Epithelial cell of esophagus (primary cell): Measurements from ENCODE around the gene TSHZ2.
A peak's percentile ranks its signal among the peaks of the same experiment; 100 is the strongest.

Experiments used
- DNase-seq: peaks from one replicate; pipeline ENCODE4 v3.0.0; 2010; ENCODE audit warnings: low read depth
- H3K4me3 ChIP-seq: 2 replicates; pipeline ENCODE4 v1.5.1; 2011; ENCODE audit warnings: mild to moderate bottlenecking, low read length, control low read depth
- TF ChIP-seq, protein P1 (sequence below): IDR thresholded peaks from 2 replicates; pipeline ENCODE4 v1.5.1; 2011; ENCODE audit warnings: low read depth, mild to moderate bottlenecking, low read length, control low read depth, inconsistent platforms; ENCODE audit not compliant: insufficient read depth; ENCODE audit errors: missing control alignments

Gene TSHZ2

DNA sequence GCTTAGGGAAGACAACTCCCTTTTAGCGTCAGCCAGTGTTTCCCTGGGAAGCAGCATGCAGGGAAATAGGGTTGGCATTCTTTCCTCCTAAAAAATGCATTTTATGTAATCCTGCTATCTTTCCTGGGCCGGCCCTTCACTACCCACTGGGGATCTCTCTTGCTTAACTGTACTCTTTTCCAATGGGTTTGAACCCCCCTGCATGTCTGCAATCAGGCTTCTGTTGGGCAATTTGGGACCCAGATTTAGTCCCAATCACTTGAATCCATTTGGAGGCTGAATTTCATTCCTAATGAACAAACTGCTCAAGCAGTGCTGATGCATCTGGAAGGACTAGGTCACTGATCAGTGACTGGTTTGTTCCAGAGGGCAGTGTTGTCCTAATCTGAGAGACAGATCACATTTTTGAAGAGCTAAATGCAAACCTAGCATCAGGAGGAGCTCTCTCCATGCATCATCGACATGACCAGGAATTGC is 152.0 kb downstream of the TSHZ2 start:
- no peak overlapping the region for H3K4me3 ChIP-seq
- DNase-seq: no peak
- TF ChIP-seq, protein P1, sequence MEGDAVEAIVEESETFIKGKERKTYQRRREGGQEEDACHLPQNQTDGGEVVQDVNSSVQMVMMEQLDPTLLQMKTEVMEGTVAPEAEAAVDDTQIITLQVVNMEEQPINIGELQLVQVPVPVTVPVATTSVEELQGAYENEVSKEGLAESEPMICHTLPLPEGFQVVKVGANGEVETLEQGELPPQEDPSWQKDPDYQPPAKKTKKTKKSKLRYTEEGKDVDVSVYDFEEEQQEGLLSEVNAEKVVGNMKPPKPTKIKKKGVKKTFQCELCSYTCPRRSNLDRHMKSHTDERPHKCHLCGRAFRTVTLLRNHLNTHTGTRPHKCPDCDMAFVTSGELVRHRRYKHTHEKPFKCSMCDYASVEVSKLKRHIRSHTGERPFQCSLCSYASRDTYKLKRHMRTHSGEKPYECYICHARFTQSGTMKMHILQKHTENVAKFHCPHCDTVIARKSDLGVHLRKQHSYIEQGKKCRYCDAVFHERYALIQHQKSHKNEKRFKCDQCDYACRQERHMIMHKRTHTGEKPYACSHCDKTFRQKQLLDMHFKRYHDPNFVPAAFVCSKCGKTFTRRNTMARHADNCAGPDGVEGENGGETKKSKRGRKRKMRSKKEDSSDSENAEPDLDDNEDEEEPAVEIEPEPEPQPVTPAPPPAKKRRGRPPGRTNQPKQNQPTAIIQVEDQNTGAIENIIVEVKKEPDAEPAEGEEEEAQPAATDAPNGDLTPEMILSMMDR: no peak

DNA sequence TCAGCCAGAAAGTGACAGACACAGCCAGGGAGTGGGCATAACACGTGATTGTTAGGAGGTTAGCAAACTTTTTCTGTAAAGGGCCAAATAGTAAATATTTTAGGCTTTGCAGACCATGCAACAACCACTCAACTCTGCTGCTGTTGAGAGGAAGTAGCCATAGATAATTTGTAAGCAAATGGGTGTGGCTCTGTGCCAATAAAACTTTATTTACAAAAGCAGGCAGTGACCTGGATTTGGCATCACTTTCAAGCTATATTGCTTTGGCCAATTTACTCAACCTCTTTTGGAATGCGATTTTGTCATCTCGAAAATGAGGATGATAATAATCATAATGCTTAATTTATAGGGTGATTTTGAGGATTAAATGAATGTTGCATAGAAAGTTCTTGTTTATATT is 152.6 kb downstream of the TSHZ2 start:
- DNase-seq: no peak
- TF ChIP-seq, protein P1: no peak
- H3K4me3 ChIP-seq: no peak overlapping the region

DNA sequence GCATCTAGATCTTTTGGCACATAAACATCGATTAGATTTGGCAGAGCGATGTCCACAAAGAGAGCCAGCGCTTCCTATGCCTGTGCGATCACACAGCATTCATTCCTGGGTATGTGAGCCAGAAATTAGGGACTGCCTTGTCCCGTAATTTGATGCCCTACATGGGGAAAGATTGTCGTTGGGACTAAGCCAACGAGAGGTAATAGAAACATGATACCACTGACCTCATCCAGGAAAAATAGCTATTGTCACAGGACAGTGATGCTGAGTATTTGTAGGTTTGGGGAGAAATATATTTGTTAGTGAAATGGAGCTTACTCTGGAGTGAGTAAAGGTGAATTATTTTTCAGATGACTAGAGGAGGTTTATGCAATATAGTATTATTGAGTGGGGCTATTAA is 154.0 kb downstream of the TSHZ2 start:
- H3K4me3 ChIP-seq: no peak overlapping the region
- TF ChIP-seq, protein P1: no peak
- DNase-seq: no peak

DNA sequence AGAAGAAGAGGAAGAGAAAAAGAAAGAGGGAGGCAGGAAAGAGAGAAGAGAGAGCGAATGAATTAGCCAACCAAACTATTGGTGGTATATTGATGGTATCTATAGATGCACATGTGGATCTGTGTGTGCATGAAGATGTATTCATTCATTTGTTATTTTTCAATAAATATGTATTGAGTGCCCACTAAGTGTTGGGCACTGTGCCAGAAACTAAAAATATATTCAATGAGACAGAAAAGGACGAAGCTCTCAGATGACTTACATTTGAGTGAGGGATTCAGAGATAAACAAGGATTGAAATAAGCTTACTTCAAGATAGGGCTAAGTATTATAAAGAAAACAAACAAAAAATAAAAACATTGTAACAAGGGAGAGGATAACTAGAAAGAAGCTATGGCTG is 154.9 kb downstream of the TSHZ2 start:
- no peak for DNase-seq
- H3K4me3 ChIP-seq: no peak overlapping the region
- TF ChIP-seq, protein P1: no peak

DNA sequence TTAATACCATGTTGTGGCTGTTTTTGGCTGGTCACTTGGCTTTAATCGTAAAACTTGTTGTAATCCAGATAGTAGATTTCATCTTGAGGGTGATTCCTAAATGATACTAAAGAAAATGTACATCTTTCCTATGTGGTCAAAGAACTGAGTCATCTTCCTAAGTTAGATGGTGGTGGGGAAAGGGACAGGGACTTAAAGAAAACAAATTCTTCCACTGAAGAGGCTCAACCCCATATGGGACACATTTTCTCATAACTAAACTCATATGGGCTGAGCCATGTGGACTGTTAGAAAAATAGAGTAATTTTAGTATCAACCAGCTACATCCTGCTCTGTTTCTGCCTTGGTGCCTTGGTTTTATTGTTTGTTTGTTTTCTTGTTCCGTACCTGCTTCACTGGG is 155.8 kb downstream of the TSHZ2 start:
- TF ChIP-seq, protein P1: no peak
- H3K4me3 ChIP-seq: no peak overlapping the region
- DNase-seq: no peak

DNA sequence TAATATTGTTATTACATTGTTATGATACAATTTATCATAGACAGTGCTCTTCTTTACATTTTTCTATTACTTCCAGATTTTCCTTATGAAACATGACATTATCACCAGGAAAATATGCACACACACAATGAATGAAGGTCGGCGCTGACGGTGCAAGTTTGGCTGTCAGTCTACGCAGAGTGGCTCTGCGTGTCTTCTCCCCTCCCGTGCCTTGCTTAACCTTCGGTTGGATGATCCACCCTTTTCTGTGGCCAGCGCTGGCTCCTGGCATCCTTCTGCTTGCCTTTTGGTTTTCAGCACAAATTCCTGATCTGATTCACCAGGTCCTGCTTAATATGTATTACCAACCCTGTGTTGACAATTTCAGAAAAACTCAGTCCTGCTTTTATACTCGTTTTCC is 157.4 kb downstream of the TSHZ2 start:
- no peak for DNase-seq
- H3K4me3 ChIP-seq: no peak overlapping the region
- TF ChIP-seq, protein P1: no peak

DNA sequence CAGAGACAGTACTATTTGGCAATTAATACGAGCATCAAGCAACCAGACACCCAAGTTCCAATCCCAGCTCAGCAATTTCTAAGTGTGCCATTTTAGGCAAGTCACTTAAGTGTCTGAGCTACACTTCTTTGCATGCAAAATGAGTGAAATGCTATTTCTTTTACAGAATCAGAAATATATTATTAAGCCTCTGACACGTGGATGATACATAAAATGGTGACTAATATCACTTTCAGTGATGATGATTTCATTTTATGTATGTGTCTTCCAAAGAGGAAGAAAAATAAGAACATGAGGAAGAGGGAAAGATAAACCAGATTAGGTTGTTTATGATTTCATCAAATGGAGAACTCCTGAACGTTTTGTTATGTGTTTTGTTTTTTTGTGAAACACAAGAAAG is 158.6 kb downstream of the TSHZ2 start:
- TF ChIP-seq, protein P1: no peak

More for the DNA sequence above, 158.6 kb downstream of the TSHZ2 start:
- peak; percentile 39 for DNase-seq
- no peak overlapping the region for H3K4me3 ChIP-seq
